ENCODE data around the gene LIMCH1.

Gene LIMCH1

DNA sequence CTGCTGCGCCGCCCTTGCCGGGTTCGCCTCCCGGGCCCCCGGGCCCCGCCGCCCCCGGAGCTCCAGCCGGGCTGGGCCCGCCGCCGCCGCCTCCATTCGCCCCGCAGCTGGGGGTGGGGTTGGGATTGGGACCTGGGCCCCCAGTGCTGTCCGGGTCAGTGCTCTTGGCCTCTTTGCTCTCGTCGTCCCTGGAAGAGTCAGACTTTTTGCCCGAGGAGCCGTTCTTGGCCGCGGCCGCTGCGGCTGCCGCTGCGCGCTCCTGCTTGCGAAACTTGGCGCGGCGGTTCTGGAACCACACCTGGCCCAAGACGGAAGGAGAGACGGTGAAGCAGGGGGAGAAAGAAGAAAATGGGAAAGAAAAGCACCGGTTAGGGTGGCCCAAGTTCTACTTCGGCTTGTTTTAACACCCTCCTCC is 208.1 kb downstream of the LIMCH1 start:
- TF ChIP-seq EZH2phosphoT487 (IDR thresholded peaks at IDR 0.05; ENCODE audit: borderline replicate concordance, low read length) = no peak
- no peak overlapping the region for H3K27ac ChIP-seq (ENCODE audit: low read depth, low read length)

DNA sequence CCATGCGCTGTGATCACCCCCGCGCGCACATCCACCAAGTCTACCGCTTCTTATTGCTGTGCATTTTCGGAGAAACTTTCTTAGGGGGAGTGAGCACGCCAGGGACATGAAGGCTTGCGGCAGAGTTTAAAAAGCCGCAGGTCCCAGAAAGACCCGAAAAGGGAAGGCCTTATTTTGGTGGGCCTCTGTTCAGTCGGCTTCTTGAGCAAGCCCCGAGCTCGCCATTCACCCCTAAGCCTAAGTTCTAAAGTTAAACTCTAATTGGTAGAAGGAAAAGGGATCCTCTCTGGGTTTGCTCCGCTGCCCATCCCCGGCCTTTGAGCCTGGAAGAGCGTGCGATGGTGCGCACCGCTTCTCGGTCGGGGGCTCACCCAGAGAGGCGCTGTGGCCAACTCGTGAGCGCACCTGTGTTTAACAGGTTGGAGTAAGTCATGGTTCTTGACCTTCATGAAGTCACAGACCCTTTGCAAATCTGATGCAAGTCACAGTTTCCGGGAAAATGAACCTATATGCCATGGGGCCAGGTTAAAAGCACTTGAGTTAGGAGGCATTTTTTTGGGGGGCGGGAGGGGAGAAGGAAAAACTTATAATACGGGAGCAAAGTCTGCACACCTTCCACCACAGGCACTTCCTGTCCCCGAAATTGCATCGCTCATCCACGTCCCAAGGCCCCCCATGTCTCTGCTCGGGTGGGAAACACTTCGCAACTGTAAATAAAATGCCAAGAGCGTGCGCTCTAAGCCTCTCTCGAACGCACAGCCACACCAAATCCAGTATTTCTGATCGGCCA is 208.7 kb downstream of the LIMCH1 start:
- TF ChIP-seq, protein P1, sequence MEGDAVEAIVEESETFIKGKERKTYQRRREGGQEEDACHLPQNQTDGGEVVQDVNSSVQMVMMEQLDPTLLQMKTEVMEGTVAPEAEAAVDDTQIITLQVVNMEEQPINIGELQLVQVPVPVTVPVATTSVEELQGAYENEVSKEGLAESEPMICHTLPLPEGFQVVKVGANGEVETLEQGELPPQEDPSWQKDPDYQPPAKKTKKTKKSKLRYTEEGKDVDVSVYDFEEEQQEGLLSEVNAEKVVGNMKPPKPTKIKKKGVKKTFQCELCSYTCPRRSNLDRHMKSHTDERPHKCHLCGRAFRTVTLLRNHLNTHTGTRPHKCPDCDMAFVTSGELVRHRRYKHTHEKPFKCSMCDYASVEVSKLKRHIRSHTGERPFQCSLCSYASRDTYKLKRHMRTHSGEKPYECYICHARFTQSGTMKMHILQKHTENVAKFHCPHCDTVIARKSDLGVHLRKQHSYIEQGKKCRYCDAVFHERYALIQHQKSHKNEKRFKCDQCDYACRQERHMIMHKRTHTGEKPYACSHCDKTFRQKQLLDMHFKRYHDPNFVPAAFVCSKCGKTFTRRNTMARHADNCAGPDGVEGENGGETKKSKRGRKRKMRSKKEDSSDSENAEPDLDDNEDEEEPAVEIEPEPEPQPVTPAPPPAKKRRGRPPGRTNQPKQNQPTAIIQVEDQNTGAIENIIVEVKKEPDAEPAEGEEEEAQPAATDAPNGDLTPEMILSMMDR (IDR thresholded peaks at IDR 0.05; ENCODE audit: low read depth, low read length, poor library complexity, severe bottlenecking) = no peak
- TF ChIP-seq EZH2phosphoT487 (IDR thresholded peaks at IDR 0.05; ENCODE audit: borderline replicate concordance, low read length) = no peak
- no peaks in the 10 kb centered on the region for H3K9me2 ChIP-seq (replicated peaks; ENCODE audit: control insufficient read depth, low read length)
- H3K79me2 ChIP-seq (ENCODE audit: control insufficient read depth, low read length) = no peaks in the 10 kb centered on the region
- H3K27ac ChIP-seq (ENCODE audit: low read depth, low read length) = no peak overlapping the region
- H3K4me1 ChIP-seq (ENCODE audit: control insufficient read depth, low read length) = no peaks in the 10 kb centered on the region
- H3K4me3 ChIP-seq (ENCODE audit: low read length) = no peak overlapping the region
- no peaks in the 10 kb centered on the region for H3F3A ChIP-seq (ENCODE audit: control insufficient read depth, insufficient read depth)
- H3K36me3 ChIP-seq (ENCODE audit: control insufficient read depth, low read length) = no peaks in the 10 kb centered on the region
- H3K9me3 ChIP-seq (ENCODE audit: control insufficient read depth, insufficient read depth, low read length) = peaks cover 5% of the 10 kb centered on the region; the same call in 1 of the 2 replicates
- H3K27me3 ChIP-seq (ENCODE audit: control insufficient read depth, low read length) = no peaks in the 10 kb centered on the region
- H4K20me1 ChIP-seq (ENCODE audit: control insufficient read depth, insufficient read depth, low read depth, low read length) = no peaks in the 10 kb centered on the region
- H3K4me2 ChIP-seq (ENCODE audit: low read length) = no peak overlapping the region

More for the DNA sequence above, 208.1 kb downstream of the LIMCH1 start:
- Histone ChIP-seq H4K20me1 (ENCODE audit: control insufficient read depth, insufficient read depth, low read depth, low read length) (no peaks in the 10 kb centered on the region), H3K4me1 (ENCODE audit: control insufficient read depth, low read length) (no peaks in the 10 kb centered on the region), H3K27me3 (ENCODE audit: control insufficient read depth, low read length) (no peaks in the 10 kb centered on the region), H3K36me3 (ENCODE audit: control insufficient read depth, low read length) (no peaks in the 10 kb centered on the region), H3K4me2 (ENCODE audit: low read length) (no peak overlapping the region), H3K9me2 (replicated peaks; ENCODE audit: control insufficient read depth, low read length) (no peaks in the 10 kb centered on the region), H3K4me3 (ENCODE audit: low read length) (no peak overlapping the region), H3K9me3 (ENCODE audit: control insufficient read depth, insufficient read depth, low read length) (peaks cover 5% of the 10 kb centered on the region; the same call in 1 of the 2 replicates), H3F3A (ENCODE audit: control insufficient read depth, insufficient read depth) (no peaks in the 10 kb centered on the region), H3K79me2 (ENCODE audit: control insufficient read depth, low read length) (no peaks in the 10 kb centered on the region)

DNA sequence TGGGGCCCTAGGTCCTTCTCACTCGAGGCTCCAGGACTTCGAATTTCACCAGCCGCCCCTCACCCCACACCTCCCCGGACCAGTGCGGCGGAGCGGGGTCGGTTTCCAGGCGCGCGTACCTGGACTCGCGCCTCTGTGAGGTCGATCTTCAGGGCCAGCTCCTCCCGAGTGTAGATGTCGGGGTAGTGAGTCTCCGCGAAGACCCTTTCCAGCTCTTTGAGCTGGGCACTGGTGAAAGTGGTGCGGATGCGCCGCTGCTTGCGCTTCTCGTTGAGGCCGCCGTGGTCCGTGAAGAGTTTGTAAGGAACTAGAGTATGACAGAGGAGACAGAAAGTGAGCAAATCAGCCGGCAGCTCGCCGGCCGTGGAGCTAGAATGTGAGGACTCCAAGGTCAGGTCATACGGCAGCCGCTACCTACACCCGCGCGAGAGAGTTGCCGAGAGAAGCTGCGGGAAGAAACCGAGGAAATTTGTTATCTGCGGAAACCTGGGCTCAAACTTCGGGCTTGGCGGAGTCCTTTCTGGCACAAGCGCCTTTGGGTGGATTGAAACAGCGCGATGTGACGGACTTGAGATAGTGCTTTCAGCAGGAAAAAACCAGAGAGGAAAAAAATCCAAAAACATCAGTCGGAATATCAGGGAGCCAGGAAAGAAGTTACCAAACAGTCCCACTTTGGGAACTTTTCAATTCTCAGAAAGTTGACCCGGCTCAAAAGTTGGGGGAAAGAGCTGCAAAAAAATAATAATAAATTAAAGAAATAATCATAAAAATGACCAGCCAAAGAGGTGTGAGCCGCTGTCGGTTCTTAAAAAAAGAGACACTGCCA is 209.5 kb downstream of the LIMCH1 start:
- Histone ChIP-seq H3K27me3 (ENCODE audit: control insufficient read depth, low read length) (peaks cover 2% of the 10 kb centered on the region; the same call in 1 of the 2 replicates), H3K9me3 (ENCODE audit: control insufficient read depth, insufficient read depth, low read length) (peaks cover 5% of the 10 kb centered on the region; the same call in 1 of the 2 replicates), H3K4me1 (ENCODE audit: control insufficient read depth, low read length) (no peaks in the 10 kb centered on the region), H3K79me2 (ENCODE audit: control insufficient read depth, low read length) (no peaks in the 10 kb centered on the region), H3F3A (ENCODE audit: control insufficient read depth, insufficient read depth) (no peaks in the 10 kb centered on the region), H3K4me2 (ENCODE audit: low read length) (no peak overlapping the region), H3K36me3 (ENCODE audit: control insufficient read depth, low read length) (no peaks in the 10 kb centered on the region), H3K9me2 (replicated peaks; ENCODE audit: control insufficient read depth, low read length) (no peaks in the 10 kb centered on the region), H3K4me3 (ENCODE audit: low read length) (no peak overlapping the region), H3K27ac (ENCODE audit: low read depth, low read length) (no peak overlapping the region), H4K20me1 (ENCODE audit: control insufficient read depth, insufficient read depth, low read depth, low read length) (no peaks in the 10 kb centered on the region)
- no peak for TF ChIP-seq EZH2phosphoT487 (IDR thresholded peaks at IDR 0.05; ENCODE audit: borderline replicate concordance, low read length)
- TF ChIP-seq, protein P1 (IDR thresholded peaks at IDR 0.05; ENCODE audit: low read depth, low read length, poor library complexity, severe bottlenecking) = no peak

Data from DOHH2 (cell line).